H9 (cell line): Measurements from ENCODE around the gene PPP1R1B. TPM values are rescaled to one million over a fixed set of nuclear protein-coding genes. Genes with fewer than 3 reads are reported as not detected.

Experiments used
- DNase-seq: peaks from one replicate; pipeline ENCODE4 v3.0.0-alpha.2; 2017
- H2AFZ ChIP-seq: one replicate; pipeline ENCODE4 v1.6.1; 2013; ENCODE audit warnings: mild to moderate bottlenecking, low read length, control low read depth, moderate library complexity
- H2AK5ac ChIP-seq: 2 replicates; pipeline ENCODE4 v1.6.1; 2013; ENCODE audit warnings: low read length, control low read depth, mixed read lengths; ENCODE audit not compliant: insufficient read length
- H2BK120ac ChIP-seq: one replicate; pipeline ENCODE4 v1.6.1; 2013; ENCODE audit warnings: low read depth, mild to moderate bottlenecking, low read length, control low read depth, inconsistent platforms; ENCODE audit not compliant: poor library complexity, severe bottlenecking
- H2BK12ac ChIP-seq: 2 replicates; pipeline ENCODE4 v1.6.1; 2013; ENCODE audit warnings: low read length, control low read depth, mixed read lengths, low read depth; ENCODE audit not compliant: insufficient read length
- H2BK15ac ChIP-seq: 2 replicates; pipeline ENCODE4 v1.6.1; 2013; ENCODE audit warnings: low read depth, low read length, control low read depth
- H2BK20ac ChIP-seq: one replicate; pipeline ENCODE4 v1.6.1; 2013; ENCODE audit warnings: low read depth, mild to moderate bottlenecking, low read length, control low read depth, inconsistent platforms; ENCODE audit not compliant: poor library complexity, severe bottlenecking
- H2BK5ac ChIP-seq: 2 replicates; pipeline ENCODE4 v1.6.1; 2013; ENCODE audit warnings: low read length, control low read depth, mixed read lengths; ENCODE audit not compliant: insufficient read length
- H3K14ac ChIP-seq: 2 replicates; pipeline ENCODE4 v1.6.1; 2013; ENCODE audit warnings: low read length, control low read depth; ENCODE audit not compliant: insufficient read depth
- H3K18ac ChIP-seq: 2 replicates; pipeline ENCODE4 v1.6.1; 2013; ENCODE audit warnings: low read depth, mild to moderate bottlenecking, mixed read lengths, low read length, control low read depth; ENCODE audit not compliant: insufficient read length
- H3K23ac ChIP-seq: 2 replicates; pipeline ENCODE4 v1.6.1; 2013; ENCODE audit warnings: low read length, control low read depth, mixed read lengths, low read depth; ENCODE audit not compliant: insufficient read length
- H3K23me2 ChIP-seq: 2 replicates; pipeline ENCODE4 v1.6.1; 2013; ENCODE audit warnings: low read depth, mild to moderate bottlenecking, mixed read lengths, low read length, control low read depth; ENCODE audit not compliant: insufficient read length, poor library complexity, severe bottlenecking
- H3K27ac ChIP-seq: 2 replicates; pipeline ENCODE4 v1.5.1; 2013; ENCODE audit warnings: low read length, control low read depth, mixed read lengths, low read depth; ENCODE audit not compliant: insufficient read length
- H3K27me3 ChIP-seq: 2 replicates; pipeline ENCODE4 v1.6.1; 2013; ENCODE audit warnings: low read length, control low read depth, inconsistent platforms; ENCODE audit not compliant: insufficient read depth
- H3K4ac ChIP-seq: 2 replicates; pipeline ENCODE4 v1.6.1; 2013; ENCODE audit warnings: low read depth, mild to moderate bottlenecking, control low read depth, inconsistent platforms, low read length, moderate library complexity
- H3K4me1 ChIP-seq: 2 replicates; pipeline ENCODE4 v1.6.1; 2013; ENCODE audit warnings: low read length, control low read depth, inconsistent platforms; ENCODE audit not compliant: insufficient read depth
- H3K4me2 ChIP-seq: 2 replicates; pipeline ENCODE4 v1.6.1; 2013; ENCODE audit warnings: low read length, control low read depth, mixed read lengths; ENCODE audit not compliant: insufficient read length, insufficient read depth
- H3K56ac ChIP-seq: 2 replicates; pipeline ENCODE4 v1.6.1; 2013; ENCODE audit warnings: low read depth, mild to moderate bottlenecking, mixed read lengths, low read length, control low read depth; ENCODE audit not compliant: insufficient read length
- H3K79me1 ChIP-seq: 2 replicates; pipeline ENCODE4 v1.6.1; 2013; ENCODE audit warnings: low read depth, mild to moderate bottlenecking, moderate library complexity, low read length, control low read depth, inconsistent platforms; ENCODE audit not compliant: insufficient read depth, poor library complexity, severe bottlenecking
- H3K79me2 ChIP-seq: 2 replicates; pipeline ENCODE4 v1.6.1; 2013; ENCODE audit warnings: low read length, control low read depth, inconsistent platforms; ENCODE audit not compliant: insufficient read depth
- H3K9ac ChIP-seq: 2 replicates; pipeline ENCODE4 v1.6.1; 2013; ENCODE audit warnings: low read length, control low read depth, mixed read lengths; ENCODE audit not compliant: insufficient read length; ENCODE audit errors: extremely low read depth
- H3K9me3 ChIP-seq: one replicate; pipeline ENCODE4 v1.6.1; 2013; ENCODE audit warnings: low read depth, low read length, inconsistent platforms; ENCODE audit not compliant: control insufficient read depth
- H3T11ph ChIP-seq: one replicate; pipeline ENCODE4 v1.6.1; 2013; ENCODE audit warnings: mild to moderate bottlenecking, low read length, control low read depth, inconsistent platforms
- H4K20me1 ChIP-seq: one replicate; pipeline ENCODE4 v1.6.1; 2013; ENCODE audit not compliant: control insufficient read depth, insufficient read length, insufficient read depth
- H4K5ac ChIP-seq: 2 replicates; pipeline ENCODE4 v1.6.1; 2013; ENCODE audit warnings: low read depth, mild to moderate bottlenecking, mixed read lengths, low read length, control low read depth; ENCODE audit not compliant: insufficient read length
- H4K8ac ChIP-seq: replicated peaks from 2 replicates; pipeline ENCODE4 v1.6.1; 2013; ENCODE audit warnings: low read length, control low read depth, mixed read lengths, low read depth; ENCODE audit not compliant: insufficient read length
- H4K91ac ChIP-seq: 2 replicates; pipeline ENCODE4 v1.6.1; 2013; ENCODE audit warnings: low read depth, mild to moderate bottlenecking, moderate library complexity, mixed read lengths, low read length, control low read depth; ENCODE audit not compliant: insufficient read length
- H3K27ac Mint-ChIP-seq, 3 experiments: 2 replicates in 2 of 3; 3 replicates in 1 of 3; pipeline ENCODE4 v1.8.0; 2020 to 2021; ENCODE audit warnings: mixed read lengths in 3 of 3, mild to moderate bottlenecking in 1 of 3, moderate library complexity in 1 of 3
- H3K27me3 Mint-ChIP-seq: 2 replicates; pipeline ENCODE4 v1.8.0; 2021; ENCODE audit warnings: low read depth, mild to moderate bottlenecking, moderate library complexity, mixed read lengths
- H3K36me3 Mint-ChIP-seq, 3 experiments: 2 replicates in 2 of 3; 3 replicates in 1 of 3; pipeline ENCODE4 v1.8.0; 2020 to 2021; ENCODE audit warnings: low read depth in 3 of 3, mixed read lengths in 3 of 3; ENCODE audit not compliant: insufficient read depth in 1 of 3
- H3K4me1 Mint-ChIP-seq, 2 experiments: 2 replicates each; pipeline ENCODE4 v1.8.0; 2020; ENCODE audit warnings: mixed read lengths in 2 of 2
- H3K4me3 Mint-ChIP-seq, 2 experiments: 2 replicates in 1 of 2; 3 replicates in 1 of 2; pipeline ENCODE4 v1.8.0; 2020 to 2021; ENCODE audit warnings: mild to moderate bottlenecking in 2 of 2, mixed read lengths in 2 of 2, moderate library complexity in 1 of 2
- H3K9me3 Mint-ChIP-seq, 2 experiments: 2 replicates in 1 of 2; 3 replicates in 1 of 2; pipeline ENCODE4 v1.8.0; 2020; ENCODE audit warnings: mild to moderate bottlenecking in 2 of 2, mixed read lengths in 2 of 2, moderate library complexity in 1 of 2
- CTCF ChIP-seq: fragments of 200-600 bp; sonication (generic); conservative IDR thresholded peaks from 3 replicates; pipeline ENCODE4 v1.8.0; 2021; ENCODE audit warnings: antibody characterized with exemption, mild to moderate bottlenecking
- WGBS: extraction: QIAGEN DNeasy Blood & Tissue Kit; methylation state at CpG from one replicate; pipeline ENCODE4 v1.1.7; 2013; ENCODE audit warnings: missing lambda C conversion rate, low lambda C conversion rate, mixed read lengths; ENCODE audit not compliant: insufficient read length; ENCODE audit errors: extremely low coverage; 5-methylcytosine and 5-hydroxymethylcytosine counted together
- total RNA-seq: library from RNA; stranded (reverse); gene quantifications from 2 replicates; pipeline ENCODE4 v1.2.1, GENCODE V29; 2021

Gene PPP1R1B
- total RNA-seq, 1 experiment from 2014 or later = 15.5 TPM

- Histone ChIP-seq H3K4ac (no peak overlapping the region), H3K27me3 (peaks cover 18% of the 10 kb centered on the region; the same call in 1 of the 2 replicates), H3K9me3 (no peaks in the 10 kb centered on the region), H4K20me1 (no peaks in the 10 kb centered on the region), H4K5ac (no peak overlapping the region), H2AK5ac (no peak overlapping the region), H3K23me2 (peaks cover 13% of the 10 kb centered on the region), H2BK120ac (no peak overlapping the region), H3K4me2 (no peak overlapping the region), H2BK12ac (no peak overlapping the region), H3K27ac (no peak overlapping the region), H2AFZ (no peak overlapping the region), H2BK15ac (no peak overlapping the region), H3K56ac (no peak overlapping the region), H3K23ac (no peak overlapping the region), H3K79me1 (no peaks in the 10 kb centered on the region), H3K79me2 (no peaks in the 10 kb centered on the region), H3K9ac (no peak overlapping the region), H4K8ac (no peak overlapping the region), H3K18ac (no peak overlapping the region), H4K91ac (no peak overlapping the region), H3K4me1 (peaks cover 5% of the 10 kb centered on the region; the same call in 1 of the 2 replicates), H3T11ph (no peak overlapping the region), H2BK5ac (no peak overlapping the region), H3K14ac (no peak overlapping the region), H2BK20ac (no peak overlapping the region)
- no peaks in the 10 kb centered on the region; a peak in 1 of 5 replicates for H3K9me3 Mint-ChIP-seq
- H3K27me3 Mint-ChIP-seq = peaks cover 89% of the 10 kb centered on the region
- no peak for TF ChIP-seq CTCF
- H3K4me1 Mint-ChIP-seq = peaks cover 44 to 54% of the 10 kb centered on the region in 2 experiments
- WGBS = no CpG with 5 or more reads among the region's 8 CpGs
- no peaks in the 10 kb centered on the region; a peak in 1 of 7 replicates for H3K36me3 Mint-ChIP-seq
- no peak overlapping the region for H3K27ac Mint-ChIP-seq
- H3K4me3 Mint-ChIP-seq = no peak overlapping the region
- no peak for DNase-seq
These were observed 2.4 kb upstream of the PPP1R1B start for GRCh38 chr17:39624313-39624712.
